DMS 273 (cell line): ENCODE results near the gene ANKRD44.
A peak's percentile ranks its signal among the peaks of the same experiment; 100 is the strongest.
"Not testable (repeated sequence)": the region's sequence is repeated elsewhere in the genome, so short reads cannot be mapped to it uniquely, and the experiment has no call there.

Experiments used
- DNase-seq: peaks from one replicate; lab custom pipeline; 2025; ENCODE audit not compliant: unreplicated experiment; lab: John Stamatoyannopoulos, UW

ANKRD44 gene

DNA sequence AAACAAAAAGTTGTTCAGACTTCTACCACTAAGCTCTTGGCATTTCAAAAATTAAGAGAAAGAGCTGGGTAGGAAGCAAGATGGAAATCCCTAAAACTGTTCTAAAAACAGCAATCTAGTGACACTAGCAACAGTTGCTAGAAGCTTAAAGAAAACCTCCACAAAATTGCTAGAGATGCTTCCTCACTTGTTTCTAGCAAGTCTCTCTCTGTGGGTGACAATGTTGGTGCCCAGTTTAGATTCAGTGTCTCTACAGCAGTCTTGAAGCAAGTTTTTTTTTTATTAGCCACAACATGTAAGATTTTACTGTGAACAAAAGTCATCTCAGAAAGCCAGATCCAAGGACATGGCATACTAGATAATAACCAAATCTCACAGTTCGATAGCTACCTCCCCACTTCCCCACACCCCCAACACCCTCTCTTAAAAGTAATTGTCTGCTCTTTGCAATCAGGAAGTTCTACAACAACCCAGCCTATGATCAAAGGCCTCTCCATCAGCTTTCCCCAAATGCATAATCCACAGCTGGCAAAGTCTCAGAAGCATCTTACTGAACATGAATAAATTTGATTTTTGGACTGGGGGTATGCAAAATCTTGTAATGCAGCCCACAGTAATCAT, 70.0 kb downstream of the ANKRD44 start:
- DNase-seq, result no peak

GRCh38 chr2:197240018-197240417, 70.6 kb downstream of the ANKRD44 start:
- DNase-seq, result not testable (repeated sequence)

GRCh38 chr2:197239434-197239833, 71.1 kb downstream of the ANKRD44 start:
- peak; percentile 8 for DNase-seq

DNA sequence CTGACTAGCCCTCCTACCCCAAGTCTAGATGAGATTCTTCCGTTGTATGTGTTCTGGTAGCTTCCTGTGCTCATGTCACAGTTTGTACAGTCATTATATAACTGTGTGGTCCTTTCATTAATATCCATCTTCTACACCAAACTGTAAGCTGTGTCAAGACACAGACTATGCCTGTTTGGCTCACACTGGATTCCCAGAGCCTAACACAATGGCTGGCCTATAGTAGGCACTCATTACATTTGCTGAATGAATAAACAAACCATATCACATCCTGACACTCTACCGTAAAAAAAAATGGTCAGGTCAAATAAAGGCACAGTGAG, 72.6 kb downstream of the ANKRD44 start:
- no peak for DNase-seq

DNA sequence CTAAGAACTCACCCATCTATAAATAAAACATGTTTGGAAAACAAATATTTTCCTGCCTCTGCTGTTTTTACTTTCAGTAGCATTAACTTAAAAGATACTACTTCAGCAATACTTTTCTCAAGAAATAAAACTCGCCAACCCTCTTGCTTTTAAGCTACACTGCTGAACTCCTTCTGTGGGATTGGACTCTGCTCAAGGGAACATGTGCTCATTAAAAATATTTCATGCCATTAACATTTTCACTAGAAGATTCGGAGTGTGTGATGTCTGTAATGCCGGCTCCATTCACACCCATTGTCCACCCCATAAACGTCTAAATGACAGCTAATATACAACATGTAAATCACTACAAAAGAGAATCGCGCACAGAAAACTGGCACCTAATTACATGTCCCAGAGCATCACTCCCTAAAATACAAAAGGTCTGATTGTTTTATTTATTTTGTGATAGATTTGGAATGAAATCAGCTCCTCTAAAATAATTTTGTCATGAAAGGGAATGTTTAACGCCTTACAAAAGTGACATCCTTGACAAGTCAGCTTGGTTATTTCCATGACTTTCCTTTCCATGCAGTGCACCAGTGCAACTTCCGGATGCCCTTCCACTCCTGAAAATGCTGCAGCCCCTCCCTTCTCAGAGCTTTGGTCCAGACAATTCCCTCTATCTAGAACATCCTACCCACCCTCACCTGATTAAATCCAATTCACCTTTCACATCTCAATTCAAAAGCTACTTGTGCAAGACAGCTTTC, 73.1 kb downstream of the ANKRD44 start:
- no peak for DNase-seq

- DNase-seq, result no peak
These were observed 73.8 kb downstream of the ANKRD44 start for GRCh38 chr2:197236816-197237215.

DNA sequence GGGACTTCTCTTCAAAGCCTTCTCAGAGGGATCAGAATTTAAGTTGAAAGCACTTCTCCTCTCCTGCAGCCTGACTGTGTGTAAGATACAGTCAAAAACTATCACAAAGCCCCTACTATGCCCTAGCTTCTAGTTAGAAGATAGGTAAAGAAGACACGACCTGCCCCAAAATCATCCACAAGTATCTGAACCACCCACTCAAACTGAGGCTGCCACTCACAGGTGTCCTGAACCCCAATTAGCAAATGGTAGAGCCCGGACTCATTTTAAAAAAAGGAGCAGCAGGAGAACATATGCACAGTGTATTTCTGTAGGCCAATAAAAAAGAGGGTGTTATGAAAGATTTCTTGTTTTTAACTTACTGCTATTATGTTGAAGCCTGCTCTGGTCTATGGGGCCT, 74.4 kb downstream of the ANKRD44 start:
- DNase-seq, result no peak

DNA sequence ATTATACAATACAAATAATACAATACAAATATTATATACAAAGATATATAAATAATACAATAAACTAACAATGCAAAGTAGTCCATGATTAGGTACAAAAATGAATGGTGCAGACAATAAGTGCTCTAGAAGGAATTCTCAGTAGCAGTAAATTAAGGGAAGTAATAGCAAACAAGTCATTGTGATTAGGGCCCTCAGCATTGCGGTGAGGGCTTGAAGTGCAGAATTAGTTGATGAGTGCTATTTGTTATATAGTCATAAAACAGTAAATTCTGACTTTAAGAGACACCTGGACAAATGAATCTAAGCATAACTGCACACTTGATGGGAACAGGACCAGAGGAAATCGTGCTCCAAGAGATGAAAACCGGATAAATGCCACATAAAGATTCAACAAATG, 74.9 kb downstream of the ANKRD44 start:
- DNase-seq, result no peak

GRCh38 chr2:197234671-197235191, 75.8 kb downstream of the ANKRD44 start:
- DNase-seq, result no peak

- no peak for DNase-seq
These were observed 77.1 kb downstream of the ANKRD44 start for GRCh38 chr2:197233473-197233872.

- no peak for DNase-seq
These were observed 78.6 kb downstream of the ANKRD44 start for GRCh38 chr2:197232010-197232409.

- DNase-seq, result peak; percentile 22
These were observed 80.8 kb downstream of the ANKRD44 start for GRCh38 chr2:197229509-197230443.

DNA sequence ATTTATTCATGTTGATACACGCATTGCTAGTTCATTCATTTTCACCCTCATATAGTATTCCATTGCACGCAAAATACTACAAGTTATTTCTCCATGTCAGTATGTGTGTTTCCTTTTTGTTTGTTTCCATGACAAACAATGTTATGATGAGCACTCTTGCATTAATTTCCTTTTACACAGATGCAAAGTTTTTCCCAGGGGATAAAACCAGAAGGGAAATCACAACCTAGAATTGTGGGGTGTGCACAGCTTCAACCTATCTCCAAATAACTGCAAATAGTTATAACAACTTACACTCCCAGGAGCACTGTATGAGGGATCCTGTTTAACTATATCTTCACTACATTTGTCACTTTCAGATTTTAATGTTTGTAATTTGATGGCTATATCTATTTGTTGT, 87.1 kb downstream of the ANKRD44 start:
- DNase-seq, result no peak

- DNase-seq, result peak; percentile 31
These were observed 90.9 kb downstream of the ANKRD44 start for GRCh38 chr2:197219636-197220035.

- DNase-seq, result no peak
These were observed 93.0 kb downstream of the ANKRD44 start for GRCh38 chr2:197217541-197217940.

DNA sequence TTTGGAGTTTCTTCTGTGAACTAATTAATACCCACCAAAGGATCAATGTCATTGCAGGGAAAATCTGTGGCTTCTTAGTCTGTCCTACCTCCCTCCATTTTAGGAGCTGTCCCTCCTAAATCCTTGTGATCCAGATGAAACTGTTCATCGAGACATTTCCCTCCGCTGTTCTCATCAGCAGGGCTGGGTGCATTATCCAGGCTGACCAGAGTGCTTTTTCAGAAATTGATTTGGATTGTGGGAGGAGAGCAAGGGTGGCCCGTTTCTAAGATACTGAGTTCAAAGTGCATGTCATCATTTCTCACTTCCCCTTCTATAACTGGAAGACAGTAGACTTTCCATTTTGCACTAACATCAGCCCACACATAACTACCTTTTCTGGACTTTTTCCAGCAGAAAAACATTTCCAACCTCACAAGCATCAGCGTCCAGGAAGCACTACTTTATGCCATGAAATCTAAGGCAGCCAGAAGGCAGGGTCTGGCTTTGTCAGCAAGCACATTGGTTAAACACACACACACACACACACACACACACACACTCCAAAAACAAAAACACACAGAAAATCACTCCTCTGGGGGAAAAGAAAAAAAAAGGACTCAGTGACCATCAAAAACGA, 94.1 kb downstream of the ANKRD44 start:
- no peak for DNase-seq

DNA sequence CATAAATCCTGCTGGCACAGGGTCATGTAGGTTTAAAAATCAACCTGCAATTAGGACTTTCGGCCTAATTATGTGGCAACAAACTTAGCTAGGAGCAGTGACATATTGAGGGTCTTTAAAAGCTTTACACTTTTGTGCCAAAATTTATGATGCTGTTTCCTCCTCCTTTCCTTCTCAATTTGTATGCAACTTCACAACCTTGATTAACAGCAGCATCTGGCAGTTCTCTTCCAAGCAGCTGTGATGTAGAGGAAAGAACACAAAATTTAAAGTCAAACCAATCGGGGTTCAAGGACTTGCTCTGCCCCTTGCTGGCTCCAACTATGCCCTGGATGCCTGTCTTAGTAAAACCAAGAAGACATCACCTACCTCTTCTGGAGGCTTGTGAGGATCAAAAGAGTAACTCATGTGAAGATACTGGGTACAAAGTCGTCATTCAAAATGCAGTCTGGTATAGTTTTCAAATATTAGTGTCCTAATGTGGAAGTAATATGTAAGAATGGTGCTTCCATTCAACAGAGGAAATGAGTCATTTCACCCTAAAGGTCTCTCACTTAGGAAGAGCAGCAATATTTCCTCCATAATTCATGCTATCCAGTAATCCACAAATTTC, 94.7 kb downstream of the ANKRD44 start:
- peak; percentile 52 for DNase-seq

DNA sequence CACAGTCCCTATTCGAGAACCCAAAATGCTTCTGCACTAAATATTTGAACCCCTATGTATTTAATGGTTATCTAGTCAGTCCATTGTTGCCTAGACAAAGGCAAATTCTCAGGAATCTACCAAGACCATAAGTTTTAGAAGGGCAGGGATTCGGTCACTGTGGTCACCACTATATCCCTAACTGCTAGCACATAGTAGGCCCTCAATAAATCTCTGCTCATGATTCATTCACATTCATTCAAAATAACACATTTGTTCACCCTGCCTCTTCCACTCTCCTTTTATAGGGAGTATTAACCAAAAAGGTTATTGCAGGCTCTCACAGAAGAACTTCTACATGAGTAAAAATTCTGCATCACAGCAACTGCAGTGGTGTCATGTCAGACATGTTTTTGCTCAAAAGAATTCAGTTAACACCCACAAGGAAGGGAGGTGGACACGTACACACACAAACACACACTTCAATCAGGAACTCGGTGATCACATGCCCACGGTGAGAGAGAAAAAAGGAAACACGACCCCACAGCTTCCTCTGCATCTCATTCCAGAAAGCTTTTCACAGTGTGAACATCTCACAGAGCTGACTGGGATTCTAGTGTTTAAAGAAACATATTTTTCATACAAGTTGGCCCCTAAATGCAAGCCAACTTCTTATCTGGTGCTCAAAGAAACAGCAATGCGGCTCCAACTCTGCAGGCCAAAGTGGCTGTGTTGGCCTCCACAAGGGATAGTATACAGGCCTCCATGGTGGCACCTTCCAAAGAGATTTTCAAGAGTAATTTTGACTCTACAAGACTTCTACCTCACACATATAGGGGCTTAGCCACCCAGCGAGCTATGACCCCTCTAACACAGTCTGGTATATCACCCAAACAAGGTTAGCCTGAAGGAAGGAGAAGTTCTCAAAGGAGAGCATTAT, 98.0 kb downstream of the ANKRD44 start:
- no peak for DNase-seq

DNA sequence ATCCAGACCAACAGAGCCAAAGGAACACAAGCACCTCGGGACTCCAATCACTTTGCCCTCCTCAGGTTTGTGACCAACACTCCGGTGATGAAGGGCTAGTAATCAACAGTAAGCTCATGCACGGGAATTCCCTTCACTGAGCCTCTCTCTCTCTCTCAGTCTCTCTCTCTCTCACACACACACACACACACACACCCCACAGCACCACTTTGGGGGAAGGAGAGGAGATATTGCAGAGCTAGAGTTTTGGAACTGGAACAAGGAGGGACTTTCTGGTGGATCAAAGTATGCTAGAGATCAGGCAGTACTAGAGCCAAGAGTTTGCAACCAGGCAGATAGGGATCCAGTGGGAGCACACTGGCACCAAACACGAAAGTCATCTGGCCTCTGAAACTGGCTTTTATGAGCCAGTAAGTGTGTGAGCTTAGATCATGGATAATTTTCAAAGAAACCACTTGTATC, 98.7 kb downstream of the ANKRD44 start:
- no peak for DNase-seq

DNA sequence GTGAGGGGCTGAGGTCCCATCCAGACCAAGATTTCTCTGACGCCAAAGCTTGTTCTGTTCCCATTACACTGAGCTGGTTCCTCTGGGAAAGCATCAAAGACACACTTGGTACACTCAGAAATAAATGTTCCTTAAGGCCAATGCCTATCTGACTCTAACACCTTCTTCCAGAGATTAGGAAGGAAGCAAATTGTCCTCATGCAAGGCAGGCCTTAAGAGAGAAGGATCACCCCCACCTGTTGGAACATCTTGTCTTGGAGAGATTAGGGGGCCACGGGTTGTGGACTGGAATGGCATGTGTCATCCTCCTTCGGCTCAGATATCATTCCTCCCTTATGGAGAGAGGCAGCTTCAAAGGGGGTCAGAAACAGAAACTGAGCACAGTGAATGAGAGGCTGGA, 100.2 kb downstream of the ANKRD44 start:
- no peak for DNase-seq
